K562 (cell line): ENCODE measurements around the gene FAM20B. TPM values are rescaled to one million over a fixed set of nuclear protein-coding genes. Genes with fewer than 3 reads are reported as not detected.

ENCODE experiments used
- ATF2 ChIP-seq: sonication (generic); formaldehyde crosslinking; IDR thresholded peaks from 2 replicates; pipeline ENCODE4 v1.8.1; 2022; ENCODE audit warnings: missing genetic modification reagents
- CREB1 ChIP-seq, 2 experiments: sonication (generic) in 1 of 2; formaldehyde crosslinking in 1 of 2; IDR thresholded peaks; 2 replicates each; pipeline versions ENCODE4 v1.6.1 to v1.8.0; 2012 to 2022; ENCODE audit warnings: inconsistent platforms in 1 of 2, mild to moderate bottlenecking in 1 of 2, missing genetic modification reagents in 1 of 2, moderate library complexity in 1 of 2
- ETV6 ChIP-seq, 3 experiments: fragments of 150-350 bp in 1 of 3; sonication (generic) in 1 of 3; formaldehyde crosslinking in 1 of 3; IDR thresholded peaks; 2 replicates each; pipeline versions ENCODE4 v1.6.1 to v1.8.0; 2014 to 2022; ENCODE audit warnings: borderline replicate concordance in 2 of 3, low read depth in 2 of 3, antibody characterized with exemption in 1 of 3, low read length in 1 of 3, mild to moderate bottlenecking in 1 of 3, missing genetic modification reagents in 1 of 3
- HOXB6 ChIP-seq: fragments of 250-450 bp; sonication (Bioruptor Pico); IDR thresholded peaks from 2 replicates; pipeline ENCODE4 v1.5.1; 2022; ENCODE audit warnings: mild to moderate bottlenecking, borderline replicate concordance
- PCBP2 ChIP-seq: fragments of 200-400 bp; formaldehyde crosslinking; IDR thresholded peaks from 2 replicates; pipeline ENCODE4 v1.6.1; 2018; ENCODE audit warnings: low read length, low read depth, mild to moderate bottlenecking, moderate library complexity; ENCODE audit not compliant: poor library complexity, severe bottlenecking
- PREB ChIP-seq: sonication (generic); formaldehyde crosslinking; IDR thresholded peaks from 2 replicates; pipeline ENCODE4 v1.8.1; 2023; ENCODE audit warnings: mild to moderate bottlenecking, missing genetic modification reagents
- SRSF9 ChIP-seq: fragments of 200-400 bp; formaldehyde crosslinking; IDR thresholded peaks from 2 replicates; pipeline ENCODE4 v1.6.1; 2017; ENCODE audit warnings: low read depth, low read length, borderline replicate concordance
- TEAD4 ChIP-seq, 2 experiments: sonication (generic) in 1 of 2; formaldehyde crosslinking in 1 of 2; IDR thresholded peaks; 2 replicates each; pipeline versions ENCODE4 v1.6.1 to v1.8.0; 2012 to 2022; ENCODE audit warnings: borderline replicate concordance in 1 of 2, inconsistent platforms in 1 of 2, low read length in 1 of 2, mild to moderate bottlenecking in 1 of 2, missing genetic modification reagents in 1 of 2
- THRAP3 ChIP-seq: fragments of 450-650 bp; IDR thresholded peaks from 2 replicates; pipeline ENCODE4 v1.6.1; 2016; ENCODE audit warnings: mild to moderate bottlenecking, inconsistent platforms, borderline replicate concordance
- USF1 ChIP-seq: sonication (generic); formaldehyde crosslinking; IDR thresholded peaks from 2 replicates; pipeline ENCODE4 v1.9.0; 2022; ENCODE audit warnings: mild to moderate bottlenecking, missing genetic modification reagents
- ZBTB1 ChIP-seq: sonication (generic); formaldehyde crosslinking; IDR thresholded peaks from 2 replicates; pipeline ENCODE4 v1.8.1; 2023; ENCODE audit warnings: missing genetic modification reagents, low read depth, mild to moderate bottlenecking, borderline replicate concordance
- ZNF407 ChIP-seq: fragments of 450-650 bp; IDR thresholded peaks from 2 replicates; pipeline ENCODE4 v1.6.1; 2016; ENCODE audit warnings: low read depth
- polyA plus RNA-seq, 8 experiments: library from polyadenylated mRNA; depleted of rRNA in 4 of 8; stranded (reverse) in 5 of 8; unstranded in 3 of 8; fragments of >200 nt; fragmentation: Nextera tagmentation in 2 of 8; fragmentation: Illumina TruSeq in 1 of 8; extraction: Ambion mirVana in 2 of 8; extraction: Trizol in 1 of 8; gene quantifications; 2 replicates each; pipeline versions ENCODE4 v1.2.1 to v1.2.3, GENCODE V29; 2011 to 2014; ENCODE audit warnings: inconsistent platforms in 1 of 8, missing spikeins in 1 of 8
- total RNA-seq, 7 experiments: library from RNA; depleted of rRNA in 6 of 7; stranded (reverse); fragments of >200 nt in 6 of 7; fragmentation: Illumina TruSeq in 2 of 7; extraction: Trizol in 2 of 7; gene quantifications; 2 replicates each; pipeline versions ENCODE4 v1.2.1 to v1.2.3, GENCODE V29; 2011 to 2021; ENCODE audit warnings: low replicate concordance in 1 of 7

The FAM20B gene
- total and polyA plus RNA-seq, 9 of the 15 experiments (the other 6 are each of a cell fraction or from before 2014, with no cell fraction given) = 7.2 to 67.5 (median 42.9) TPM

GRCh38 chr1:179017383-179018326 lies 8.0 kb upstream of the FAM20B start (continued):
- TF ChIP-seq ZNF407 (no peak), PREB (CRISPR knock-in tag) (no peak), ETV6 (IDR thresholded peaks at IDR 0.05; ENCODE audit: borderline replicate concordance in 1 of 2, low read depth in 2 of 2, low read length in 1 of 2) (no peak), ETV6 (CRISPR knock-in tag; IDR thresholded peaks at IDR 0.05; ENCODE audit: borderline replicate concordance) (no peak), ZBTB1 (CRISPR knock-in tag) (no peak), TEAD4 (IDR thresholded peaks at IDR 0.05; ENCODE audit: low read length) (peak; percentile 75; the same call in 1 of the 2 replicates), TEAD4 (CRISPR knock-in tag; IDR thresholded peaks at IDR 0.05; ENCODE audit: borderline replicate concordance) (no peak), HOXB6 (CRISPR knock-in tag) (no peak), ATF2 (CRISPR knock-in tag) (no peak), THRAP3 (no peak), CREB1 (IDR thresholded peaks at IDR 0.05) (no peak), CREB1 (CRISPR knock-in tag; IDR thresholded peaks at IDR 0.05) (no peak), SRSF9 (no peak), USF1 (peak; percentile 38; the same call in 1 of the 2 replicates), PCBP2 (no peak)
